H9 (cell line): ENCODE data around the gene ELOVL3. TPM values are rescaled to one million over a fixed set of nuclear protein-coding genes. Genes with fewer than 3 reads are reported as not detected.

Experiments
- DNase-seq: peaks from one replicate; pipeline ENCODE4 v3.0.0-alpha.2; 2017
- H2AFZ ChIP-seq: one replicate; pipeline ENCODE4 v1.6.1; 2013; ENCODE audit warnings: mild to moderate bottlenecking, low read length, control low read depth, moderate library complexity
- H2AK5ac ChIP-seq: 2 replicates; pipeline ENCODE4 v1.6.1; 2013; ENCODE audit warnings: low read length, control low read depth, mixed read lengths; ENCODE audit not compliant: insufficient read length
- H2BK120ac ChIP-seq: one replicate; pipeline ENCODE4 v1.6.1; 2013; ENCODE audit warnings: low read depth, mild to moderate bottlenecking, low read length, control low read depth, inconsistent platforms; ENCODE audit not compliant: poor library complexity, severe bottlenecking
- H2BK12ac ChIP-seq: 2 replicates; pipeline ENCODE4 v1.6.1; 2013; ENCODE audit warnings: low read length, control low read depth, mixed read lengths, low read depth; ENCODE audit not compliant: insufficient read length
- H2BK15ac ChIP-seq: 2 replicates; pipeline ENCODE4 v1.6.1; 2013; ENCODE audit warnings: low read depth, low read length, control low read depth
- H2BK20ac ChIP-seq: one replicate; pipeline ENCODE4 v1.6.1; 2013; ENCODE audit warnings: low read depth, mild to moderate bottlenecking, low read length, control low read depth, inconsistent platforms; ENCODE audit not compliant: poor library complexity, severe bottlenecking
- H2BK5ac ChIP-seq: 2 replicates; pipeline ENCODE4 v1.6.1; 2013; ENCODE audit warnings: low read length, control low read depth, mixed read lengths; ENCODE audit not compliant: insufficient read length
- H3K14ac ChIP-seq: 2 replicates; pipeline ENCODE4 v1.6.1; 2013; ENCODE audit warnings: low read length, control low read depth; ENCODE audit not compliant: insufficient read depth
- H3K18ac ChIP-seq: 2 replicates; pipeline ENCODE4 v1.6.1; 2013; ENCODE audit warnings: low read depth, mild to moderate bottlenecking, mixed read lengths, low read length, control low read depth; ENCODE audit not compliant: insufficient read length
- H3K23ac ChIP-seq: 2 replicates; pipeline ENCODE4 v1.6.1; 2013; ENCODE audit warnings: low read length, control low read depth, mixed read lengths, low read depth; ENCODE audit not compliant: insufficient read length
- H3K23me2 ChIP-seq: 2 replicates; pipeline ENCODE4 v1.6.1; 2013; ENCODE audit warnings: low read depth, mild to moderate bottlenecking, mixed read lengths, low read length, control low read depth; ENCODE audit not compliant: insufficient read length, poor library complexity, severe bottlenecking
- H3K27ac ChIP-seq: 2 replicates; pipeline ENCODE4 v1.5.1; 2013; ENCODE audit warnings: low read length, control low read depth, mixed read lengths, low read depth; ENCODE audit not compliant: insufficient read length
- H3K27me3 ChIP-seq: 2 replicates; pipeline ENCODE4 v1.6.1; 2013; ENCODE audit warnings: low read length, control low read depth, inconsistent platforms; ENCODE audit not compliant: insufficient read depth
- H3K4ac ChIP-seq: 2 replicates; pipeline ENCODE4 v1.6.1; 2013; ENCODE audit warnings: low read depth, mild to moderate bottlenecking, control low read depth, inconsistent platforms, low read length, moderate library complexity
- H3K4me1 ChIP-seq: 2 replicates; pipeline ENCODE4 v1.6.1; 2013; ENCODE audit warnings: low read length, control low read depth, inconsistent platforms; ENCODE audit not compliant: insufficient read depth
- H3K4me2 ChIP-seq: 2 replicates; pipeline ENCODE4 v1.6.1; 2013; ENCODE audit warnings: low read length, control low read depth, mixed read lengths; ENCODE audit not compliant: insufficient read length, insufficient read depth
- H3K56ac ChIP-seq: 2 replicates; pipeline ENCODE4 v1.6.1; 2013; ENCODE audit warnings: low read depth, mild to moderate bottlenecking, mixed read lengths, low read length, control low read depth; ENCODE audit not compliant: insufficient read length
- H3K79me1 ChIP-seq: 2 replicates; pipeline ENCODE4 v1.6.1; 2013; ENCODE audit warnings: low read depth, mild to moderate bottlenecking, moderate library complexity, low read length, control low read depth, inconsistent platforms; ENCODE audit not compliant: insufficient read depth, poor library complexity, severe bottlenecking
- H3K79me2 ChIP-seq: 2 replicates; pipeline ENCODE4 v1.6.1; 2013; ENCODE audit warnings: low read length, control low read depth, inconsistent platforms; ENCODE audit not compliant: insufficient read depth
- H3K9ac ChIP-seq: 2 replicates; pipeline ENCODE4 v1.6.1; 2013; ENCODE audit warnings: low read length, control low read depth, mixed read lengths; ENCODE audit not compliant: insufficient read length; ENCODE audit errors: extremely low read depth
- H3K9me3 ChIP-seq: one replicate; pipeline ENCODE4 v1.6.1; 2013; ENCODE audit warnings: low read depth, low read length, inconsistent platforms; ENCODE audit not compliant: control insufficient read depth
- H3T11ph ChIP-seq: one replicate; pipeline ENCODE4 v1.6.1; 2013; ENCODE audit warnings: mild to moderate bottlenecking, low read length, control low read depth, inconsistent platforms
- H4K20me1 ChIP-seq: one replicate; pipeline ENCODE4 v1.6.1; 2013; ENCODE audit not compliant: control insufficient read depth, insufficient read length, insufficient read depth
- H4K5ac ChIP-seq: 2 replicates; pipeline ENCODE4 v1.6.1; 2013; ENCODE audit warnings: low read depth, mild to moderate bottlenecking, mixed read lengths, low read length, control low read depth; ENCODE audit not compliant: insufficient read length
- H4K8ac ChIP-seq: replicated peaks from 2 replicates; pipeline ENCODE4 v1.6.1; 2013; ENCODE audit warnings: low read length, control low read depth, mixed read lengths, low read depth; ENCODE audit not compliant: insufficient read length
- H4K91ac ChIP-seq: 2 replicates; pipeline ENCODE4 v1.6.1; 2013; ENCODE audit warnings: low read depth, mild to moderate bottlenecking, moderate library complexity, mixed read lengths, low read length, control low read depth; ENCODE audit not compliant: insufficient read length
- H3K27ac Mint-ChIP-seq, 3 experiments: 2 replicates in 2 of 3; 3 replicates in 1 of 3; pipeline ENCODE4 v1.8.0; 2020 to 2021; ENCODE audit warnings: mixed read lengths in 3 of 3, mild to moderate bottlenecking in 1 of 3, moderate library complexity in 1 of 3
- H3K27me3 Mint-ChIP-seq: 2 replicates; pipeline ENCODE4 v1.8.0; 2021; ENCODE audit warnings: low read depth, mild to moderate bottlenecking, moderate library complexity, mixed read lengths
- H3K36me3 Mint-ChIP-seq, 3 experiments: 2 replicates in 2 of 3; 3 replicates in 1 of 3; pipeline ENCODE4 v1.8.0; 2020 to 2021; ENCODE audit warnings: low read depth in 3 of 3, mixed read lengths in 3 of 3; ENCODE audit not compliant: insufficient read depth in 1 of 3
- H3K4me1 Mint-ChIP-seq, 2 experiments: 2 replicates each; pipeline ENCODE4 v1.8.0; 2020; ENCODE audit warnings: mixed read lengths in 2 of 2
- H3K4me3 Mint-ChIP-seq, 2 experiments: 2 replicates in 1 of 2; 3 replicates in 1 of 2; pipeline ENCODE4 v1.8.0; 2020 to 2021; ENCODE audit warnings: mild to moderate bottlenecking in 2 of 2, mixed read lengths in 2 of 2, moderate library complexity in 1 of 2
- H3K9me3 Mint-ChIP-seq, 2 experiments: 2 replicates in 1 of 2; 3 replicates in 1 of 2; pipeline ENCODE4 v1.8.0; 2020; ENCODE audit warnings: mild to moderate bottlenecking in 2 of 2, mixed read lengths in 2 of 2, moderate library complexity in 1 of 2
- CTCF ChIP-seq: fragments of 200-600 bp; sonication (generic); conservative IDR thresholded peaks from 3 replicates; pipeline ENCODE4 v1.8.0; 2021; ENCODE audit warnings: antibody characterized with exemption, mild to moderate bottlenecking
- WGBS: extraction: QIAGEN DNeasy Blood & Tissue Kit; methylation state at CpG from one replicate; pipeline ENCODE4 v1.1.7; 2013; ENCODE audit warnings: missing lambda C conversion rate, low lambda C conversion rate, mixed read lengths; ENCODE audit not compliant: insufficient read length; ENCODE audit errors: extremely low coverage; 5-methylcytosine and 5-hydroxymethylcytosine counted together
- total RNA-seq: library from RNA; stranded (reverse); gene quantifications from 2 replicates; pipeline ENCODE4 v1.2.1, GENCODE V29; 2021

ELOVL3 gene
- total RNA-seq, 1 experiment from 2014 or later = not detected

DNA sequence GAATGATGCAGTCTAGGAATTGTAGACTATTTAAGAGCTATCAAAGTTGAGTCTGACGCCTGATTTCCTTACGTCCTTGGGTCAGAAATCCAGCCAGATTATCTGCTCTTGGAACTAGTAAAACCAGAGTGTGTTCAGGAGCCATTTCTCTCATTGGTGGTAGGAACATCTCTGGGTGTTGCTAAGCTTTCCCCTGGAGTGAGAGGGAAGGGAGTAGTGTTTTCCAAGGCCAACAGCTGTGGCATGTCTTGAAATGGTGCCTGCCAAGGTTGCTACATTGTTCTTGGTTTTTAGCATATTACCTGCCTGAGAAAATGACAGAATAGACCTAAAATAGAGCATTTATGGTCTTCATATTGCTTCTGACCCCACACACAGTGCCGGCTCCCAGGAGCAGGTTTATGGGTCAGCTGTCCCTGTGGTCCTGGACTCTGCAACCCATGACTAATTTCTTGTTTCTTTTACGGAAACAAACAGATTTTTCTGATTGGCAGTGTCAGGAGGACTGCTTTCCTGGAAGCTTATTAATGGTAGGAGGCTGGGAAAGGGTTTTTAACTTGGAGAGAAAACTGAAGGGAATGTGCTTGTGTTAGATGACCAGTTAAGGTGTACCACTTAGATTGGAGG, 36.8 kb downstream of the ELOVL3 start:
- Histone ChIP-seq H3T11ph (no peak overlapping the region), H3K23me2 (no peaks in the 10 kb centered on the region), H3K14ac (no peak overlapping the region), H2BK120ac (no peak overlapping the region), H4K20me1 (no peaks in the 10 kb centered on the region), H3K9me3 (no peaks in the 10 kb centered on the region), H3K4me1 (no peaks in the 10 kb centered on the region), H3K18ac (no peak overlapping the region), H3K23ac (no peak overlapping the region), H3K9ac (no peak overlapping the region), H2AK5ac (no peak overlapping the region), H2AFZ (no peak overlapping the region), H2BK12ac (no peak overlapping the region), H4K5ac (no peak overlapping the region), H2BK5ac (no peak overlapping the region), H4K91ac (no peak overlapping the region), H2BK20ac (no peak overlapping the region), H2BK15ac (no peak overlapping the region), H3K56ac (no peak overlapping the region), H3K79me2 (no peaks in the 10 kb centered on the region), H3K79me1 (peaks cover 3% of the 10 kb centered on the region), H3K4ac (no peak overlapping the region), H3K27ac (no peak overlapping the region), H4K8ac (no peak overlapping the region), H3K4me2 (no peak overlapping the region), H3K27me3 (no peaks in the 10 kb centered on the region)
- H3K4me1 Mint-ChIP-seq = peaks cover 4% of the 10 kb centered on the region in 2 experiments; a peak in 2 of 4 replicates
- no peak overlapping the region for H3K4me3 Mint-ChIP-seq
- TF ChIP-seq CTCF = no peak
- H3K36me3 Mint-ChIP-seq = peaks cover 0 to 19% (median 17%) of the 10 kb centered on the region in 3 experiments; a peak in 5 of 7 replicates
- DNase-seq = no peak
- no peaks in the 10 kb centered on the region for H3K27me3 Mint-ChIP-seq
- no peak overlapping the region for H3K27ac Mint-ChIP-seq
- no CpG with 5 or more reads among the region's 4 CpGs for WGBS
- H3K9me3 Mint-ChIP-seq = no peaks in the 10 kb centered on the region
